T47D (cell line): ENCODE measurements around the gene TRIM62.
A peak's percentile ranks its signal among the peaks of the same experiment; 100 is the strongest.

ENCODE experiments used
- DNase-seq, 2 experiments: peaks; one replicate each; pipeline versions ENCODE4 v3.0.0 to v3.0.0-alpha.2; 2011 to 2012; ENCODE audit warnings: low read depth in 1 of 2, low spot score in 1 of 2
- JUND ChIP-seq: IDR thresholded peaks from 2 replicates; pipeline ENCODE4 v1.6.1; 2012; ENCODE audit warnings: low read depth
- in situ Hi-C: cut with HindIII; loops from 2 replicates; pipeline ENCODE4 v1.10.0; 2016; ENCODE audit warnings: low sequenced_read_pairs, low pct_unique_long_range_greater_than_20kb

Gene TRIM62

DNA sequence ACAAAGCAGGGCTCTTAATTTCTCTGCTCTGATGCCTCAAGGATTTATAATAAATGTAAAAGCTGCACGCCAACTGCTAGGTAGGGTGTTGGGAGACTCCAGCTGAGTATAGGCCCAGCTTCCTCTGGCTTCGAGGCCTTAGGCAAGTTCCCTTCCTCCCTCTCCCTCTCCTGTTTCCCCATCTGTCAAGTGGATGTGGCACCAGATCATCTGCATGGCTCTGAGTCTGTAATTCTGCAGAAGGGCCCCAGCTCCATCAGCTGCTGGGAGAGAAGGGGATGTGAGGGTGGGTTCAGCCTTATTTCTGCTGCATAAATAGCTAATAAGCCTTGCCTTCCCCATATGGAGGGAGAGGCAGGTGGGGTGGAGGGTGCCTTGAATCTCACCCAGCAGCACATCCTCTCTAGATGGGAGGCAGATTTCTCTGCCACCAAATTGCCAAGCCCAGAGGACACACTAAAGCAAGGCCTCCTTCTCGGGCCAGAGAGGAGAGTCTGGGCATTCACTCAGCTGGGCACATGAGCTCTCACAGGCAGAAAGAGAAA is 3.8 kb downstream of the TRIM62 start:
- DNase-seq: no peak
- no peak for TF ChIP-seq JUND
- in situ Hi-C loops: no loop called here

DNA sequence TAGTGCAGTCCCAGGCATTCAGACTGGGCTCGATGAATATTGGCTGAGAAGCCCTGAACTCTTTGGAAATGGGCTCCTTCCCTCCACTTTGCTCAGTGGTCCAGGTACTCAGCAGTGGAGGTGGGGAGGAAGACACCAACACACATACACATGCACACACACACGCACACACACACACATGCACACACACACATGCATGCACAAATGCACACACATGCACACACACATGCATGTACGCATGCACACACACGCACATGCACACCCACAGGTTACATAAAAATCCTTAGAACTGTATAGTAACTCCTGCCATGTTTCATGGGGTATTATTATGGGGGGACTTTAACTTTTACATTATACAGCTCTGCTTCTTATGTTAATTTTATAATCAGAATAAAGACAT is 5.0 kb downstream of the TRIM62 start:
- TF ChIP-seq JUND: no peak
- no peak for DNase-seq
- in situ Hi-C loops: no loop called here

DNA sequence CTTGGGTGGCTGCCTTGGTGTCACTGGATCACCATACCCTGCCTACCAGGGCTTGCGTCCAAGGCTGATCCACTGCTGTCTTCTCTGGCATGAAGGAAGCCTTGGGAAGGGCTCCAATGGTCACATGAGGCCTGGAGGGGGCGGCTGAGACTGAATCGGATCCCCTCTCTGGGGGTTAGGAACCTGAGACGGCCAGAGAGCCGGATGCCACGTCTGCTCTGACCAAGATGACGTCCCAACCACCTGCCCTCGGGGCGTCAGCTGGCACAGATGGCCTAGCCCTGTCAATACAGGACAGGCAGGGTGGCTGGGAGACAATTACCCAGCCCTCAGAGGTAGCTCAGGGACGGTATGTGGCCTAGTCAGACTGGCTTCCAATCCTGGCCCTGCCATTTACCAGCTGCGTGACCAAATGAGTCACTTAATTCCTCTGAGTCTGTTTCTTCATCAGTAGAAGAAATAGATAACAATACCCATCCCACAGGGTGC is 5.4 kb downstream of the TRIM62 start:
- no peak for TF ChIP-seq JUND
- in situ Hi-C loops: no loop called here
- no peak for DNase-seq

DNA sequence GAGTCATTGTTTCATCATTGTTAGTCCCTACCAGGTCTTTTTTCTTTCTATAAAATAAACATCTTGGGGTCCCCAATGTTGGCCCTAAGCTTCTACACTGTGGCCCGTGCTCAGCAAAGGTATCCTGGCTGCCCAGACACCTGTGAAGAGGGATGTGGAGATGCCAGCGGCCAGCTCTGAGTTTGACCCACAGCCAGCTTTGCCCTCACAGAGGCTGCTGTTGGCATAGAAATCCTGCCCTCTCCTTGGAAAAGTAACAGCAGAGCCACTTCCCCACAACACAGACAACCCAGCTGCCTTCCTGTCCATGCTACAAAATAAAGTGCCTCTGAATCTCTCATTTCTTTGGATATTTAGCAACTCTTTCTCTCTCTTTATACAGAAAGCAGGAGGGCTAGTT is 6.0 kb downstream of the TRIM62 start:
- no peak for TF ChIP-seq JUND
- in situ Hi-C loops: no loop called here
- no peak for DNase-seq

DNA sequence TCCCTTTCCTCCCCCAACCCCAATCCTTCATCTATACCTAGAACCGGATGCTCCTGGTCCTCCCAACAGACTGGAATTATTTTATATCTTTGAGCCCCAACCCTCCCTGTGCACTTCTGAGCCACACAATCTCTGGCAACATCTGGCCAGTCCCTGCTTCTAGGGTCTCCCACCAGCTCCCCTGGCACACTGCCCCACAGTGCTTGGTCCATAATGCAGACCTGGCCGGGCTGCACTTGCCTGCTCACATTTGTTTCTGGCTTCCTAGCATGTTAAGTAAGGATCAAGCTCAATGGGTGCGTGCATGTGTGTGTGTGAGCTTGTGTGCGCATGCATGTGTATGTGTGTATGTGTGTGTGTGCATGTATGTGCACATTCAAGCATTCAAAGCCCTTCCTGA is 8.8 kb downstream of the TRIM62 start:
- DNase-seq: no peak
- TF ChIP-seq JUND: no peak
- in situ Hi-C loops: no loop called here

DNA sequence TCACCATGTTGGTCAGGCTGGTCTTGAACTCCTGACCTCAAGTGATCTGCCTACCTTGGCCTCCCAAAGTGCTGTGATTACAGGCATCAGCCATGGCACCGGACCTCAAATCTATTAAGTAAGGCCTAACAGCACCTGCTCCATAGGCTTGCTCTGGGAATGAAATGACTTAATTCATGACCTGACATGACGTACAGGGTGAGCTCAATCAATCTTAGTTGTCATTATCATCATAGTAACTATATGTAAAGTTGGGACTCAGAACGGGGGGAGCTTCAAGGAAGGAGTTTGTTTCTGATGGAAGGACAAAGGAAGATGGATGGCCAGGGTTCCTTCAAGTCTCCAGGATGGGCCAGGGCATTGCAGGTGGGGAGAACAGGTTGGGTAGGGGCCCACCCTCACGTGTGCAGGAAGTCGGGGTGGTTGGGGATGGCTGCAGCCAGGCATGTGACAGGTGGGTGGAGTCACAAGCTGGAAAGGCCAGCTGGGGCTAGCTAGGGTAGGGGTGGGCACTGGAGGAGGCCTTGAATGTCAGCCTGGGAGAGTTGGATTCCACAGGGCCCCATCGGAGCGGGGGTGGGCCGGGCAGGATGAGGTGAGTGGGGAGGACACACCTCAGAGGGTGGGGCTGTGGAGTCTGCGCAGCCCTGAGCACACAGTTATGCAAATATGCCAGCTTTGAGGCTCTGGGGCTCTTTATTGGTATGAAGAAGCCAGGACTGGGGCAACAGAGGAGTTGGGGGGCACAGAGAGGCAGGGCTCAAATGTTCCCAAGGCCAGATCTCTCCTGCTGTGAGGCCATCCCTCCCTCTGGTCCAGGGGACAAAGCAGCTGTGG is 9.6 kb downstream of the TRIM62 start:
- in situ Hi-C loops: no loop called here
- TF ChIP-seq JUND: no peak
- no peak for DNase-seq

DNA sequence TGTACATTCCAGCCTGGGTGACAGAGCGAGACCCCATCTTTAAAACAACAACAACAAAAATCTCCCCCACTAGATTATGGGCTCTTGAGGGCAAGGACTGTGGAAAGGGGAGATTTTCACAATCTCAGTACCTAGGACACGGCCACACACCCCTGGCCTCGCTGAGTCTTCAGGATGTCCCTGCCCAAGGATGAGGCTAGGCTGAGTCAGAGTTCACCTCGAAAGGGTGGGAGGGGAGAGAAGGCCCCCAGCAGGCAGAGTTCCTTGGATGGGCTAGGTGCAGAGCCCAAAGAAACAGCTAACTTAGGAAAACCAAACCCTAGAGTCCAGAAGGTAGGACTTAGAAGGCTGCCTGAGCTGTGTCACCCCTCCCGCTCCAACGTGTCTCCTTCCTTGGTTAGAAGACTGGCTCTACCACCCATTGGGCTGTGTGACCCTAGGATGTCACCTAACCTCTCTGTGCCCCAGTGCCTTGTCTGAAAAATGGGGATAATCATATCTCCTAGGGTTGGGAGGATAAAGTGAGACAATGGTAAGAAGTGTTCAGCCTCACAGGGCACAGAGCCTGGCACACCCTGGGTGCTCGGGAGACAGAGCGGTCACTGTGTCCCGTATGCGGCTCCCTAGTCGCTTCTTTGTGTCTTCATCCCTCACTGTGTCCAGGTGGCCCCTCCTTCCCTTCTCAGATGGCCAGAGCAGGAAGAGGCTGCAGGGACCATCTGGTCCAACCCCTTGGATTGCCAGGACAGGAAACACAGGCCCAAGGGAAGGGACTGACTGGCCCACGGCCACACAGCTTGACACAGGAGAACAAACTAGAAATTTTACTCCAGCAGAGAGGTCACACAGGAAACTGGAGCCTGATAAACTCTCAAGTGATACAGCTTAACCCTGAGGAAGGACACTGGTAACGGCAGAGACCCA is 11.2 kb downstream of the TRIM62 start:
- in situ Hi-C loops: no loop called here
- no peak for TF ChIP-seq JUND
- no peak for DNase-seq

DNA sequence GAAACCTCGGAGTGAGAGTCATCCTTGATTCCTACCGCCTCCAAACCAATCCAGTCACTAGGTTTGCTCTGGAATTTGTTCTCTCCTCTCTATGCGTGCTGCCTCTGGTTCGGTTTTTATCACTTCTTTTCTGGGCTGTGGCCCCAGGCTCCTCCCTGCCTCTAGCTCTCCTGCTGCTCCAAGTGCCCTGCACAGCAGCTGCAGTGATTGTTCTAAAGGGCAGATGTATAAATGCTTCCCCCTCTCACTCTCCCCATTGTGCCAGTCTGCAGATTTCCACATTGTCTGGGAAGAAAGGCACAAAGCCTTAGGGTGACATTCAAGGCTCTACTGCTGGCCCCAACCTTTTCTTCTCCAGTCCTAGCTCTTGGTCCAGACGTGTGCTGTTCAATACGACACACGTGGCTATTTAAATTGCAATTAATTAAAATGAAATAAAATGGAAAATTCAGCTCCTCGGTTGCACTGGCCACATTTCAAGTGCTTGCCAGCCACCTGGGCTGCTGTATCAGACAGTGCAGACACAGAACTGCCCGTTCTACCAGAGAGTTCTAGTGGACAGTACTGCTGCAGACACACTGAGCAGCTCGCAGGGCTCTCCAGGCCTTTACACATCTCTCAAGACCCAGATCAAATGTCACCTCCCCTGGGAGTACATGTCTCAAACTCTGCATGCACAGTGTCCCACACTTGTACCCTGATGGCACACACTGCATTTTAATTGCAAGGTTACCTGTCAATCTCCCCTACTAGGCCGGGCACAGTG is 12.4 kb downstream of the TRIM62 start:
- in situ Hi-C loops: no loop called here
- no peak for TF ChIP-seq JUND
- no peak for DNase-seq

DNA sequence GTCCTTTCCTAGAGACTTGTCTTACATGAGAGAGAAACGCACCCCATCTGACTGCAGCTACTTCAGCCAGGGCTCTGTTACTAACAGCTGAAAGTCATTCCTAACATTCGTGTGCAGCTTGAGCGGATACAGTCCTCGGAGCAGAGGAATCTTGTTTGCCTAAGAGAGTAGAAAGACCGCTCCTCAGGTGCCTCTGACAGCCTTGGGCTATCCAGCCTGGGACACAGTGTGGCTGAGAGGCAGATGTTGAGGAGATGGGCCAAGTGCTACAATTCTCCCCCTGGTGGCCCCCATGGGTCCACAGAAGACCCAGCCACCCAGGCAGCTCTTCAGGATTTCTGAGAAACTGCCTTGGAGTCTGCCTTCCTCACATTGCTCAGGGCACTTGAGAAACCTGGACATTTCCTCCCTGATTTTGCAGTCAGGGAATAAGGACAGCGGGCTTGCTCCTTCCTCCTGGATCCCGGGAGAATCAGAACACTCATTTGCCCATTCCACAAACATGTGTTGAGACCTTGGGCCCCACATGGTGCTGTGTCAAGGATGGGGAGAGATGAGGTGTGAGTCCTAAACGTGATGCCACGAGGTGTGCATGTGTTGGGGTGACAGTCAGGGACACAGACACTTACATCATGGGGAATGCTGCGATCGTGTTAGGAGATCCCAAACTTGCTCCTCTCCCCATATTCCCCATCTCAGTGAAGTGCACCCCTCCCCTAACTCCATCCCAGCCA is 13.1 kb downstream of the TRIM62 start:
- no peak for DNase-seq

DNA sequence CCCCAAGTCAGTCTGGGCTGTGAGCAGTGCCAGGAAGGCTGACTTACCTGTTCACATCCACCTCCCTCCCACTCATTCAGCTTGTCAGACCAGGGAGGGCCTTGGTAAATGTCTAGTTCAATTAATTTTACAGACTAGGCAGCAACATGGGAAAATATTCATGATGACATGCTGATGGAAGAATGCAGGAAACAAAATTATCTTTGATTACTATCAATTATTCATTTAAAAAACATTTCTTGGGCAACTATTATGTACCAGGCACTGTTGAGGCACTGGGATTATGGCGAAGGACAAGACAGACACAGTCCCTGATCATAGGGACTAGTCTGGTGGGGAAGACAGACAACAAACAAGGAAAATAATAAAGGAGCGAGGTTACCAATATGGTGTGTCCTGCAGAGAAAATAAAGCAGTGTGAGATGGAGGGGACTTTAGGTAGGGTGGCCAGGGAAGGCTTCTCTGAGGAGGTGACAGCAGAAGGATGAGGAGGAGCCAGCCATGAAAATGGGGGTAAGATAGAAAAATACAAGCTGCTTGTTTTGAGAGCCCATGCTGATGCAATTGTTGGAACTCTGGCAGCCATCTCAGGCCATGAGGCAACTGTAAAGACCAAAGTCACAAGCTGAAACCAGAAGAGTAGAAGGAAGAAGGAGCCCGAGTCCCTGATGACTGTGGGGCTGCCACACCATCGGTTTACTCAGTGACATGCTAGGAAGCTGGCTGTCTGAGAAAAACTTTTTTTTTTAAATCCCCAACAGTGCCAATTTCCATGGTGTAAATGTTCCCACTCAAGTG is 14.0 kb downstream of the TRIM62 start:
- no peak for TF ChIP-seq JUND
- in situ Hi-C loops: no loop called here

More for the DNA sequence above, 13.1 kb downstream of the TRIM62 start:
- in situ Hi-C loops: no loop called here
- no peak for TF ChIP-seq JUND

DNA sequence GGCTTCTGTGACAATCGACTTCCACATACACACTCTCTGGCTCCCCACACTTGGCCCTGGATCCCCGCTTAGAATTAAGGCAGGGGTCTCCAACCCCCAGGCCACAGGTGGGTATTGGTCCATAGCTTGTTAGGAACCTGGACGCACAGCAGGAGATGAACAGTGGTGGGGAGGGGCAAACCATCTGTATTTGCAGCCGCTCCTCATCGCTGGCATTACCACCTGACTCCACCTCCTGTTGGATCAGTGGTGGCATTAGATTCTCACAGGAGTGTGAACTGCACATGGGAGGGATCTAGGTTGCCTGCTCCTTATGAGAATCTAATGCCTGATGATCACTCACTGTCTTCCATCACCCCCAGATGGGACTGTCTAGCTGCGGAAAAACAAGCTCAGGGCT is 16.0 kb downstream of the TRIM62 start:
- in situ Hi-C loops: no loop called here
- no peak for TF ChIP-seq JUND

More for the DNA sequence above, 14.0 kb downstream of the TRIM62 start:
- peak in 1 of 2 experiments; percentile 23 for DNase-seq

More for the DNA sequence above, 16.0 kb downstream of the TRIM62 start:
- DNase-seq: no peak
